NCI-H2227 (cell line): Measurements from ENCODE around the gene ZNF285.
"Not testable (repeated sequence)": the region's sequence is repeated elsewhere in the genome, so short reads cannot be mapped to it uniquely, and the experiment has no call there.

Experiments used
- DNase-seq: peaks from one replicate; lab custom pipeline; 2025; ENCODE audit not compliant: unreplicated experiment; lab: John Stamatoyannopoulos, UW

ZNF285 gene

DNA sequence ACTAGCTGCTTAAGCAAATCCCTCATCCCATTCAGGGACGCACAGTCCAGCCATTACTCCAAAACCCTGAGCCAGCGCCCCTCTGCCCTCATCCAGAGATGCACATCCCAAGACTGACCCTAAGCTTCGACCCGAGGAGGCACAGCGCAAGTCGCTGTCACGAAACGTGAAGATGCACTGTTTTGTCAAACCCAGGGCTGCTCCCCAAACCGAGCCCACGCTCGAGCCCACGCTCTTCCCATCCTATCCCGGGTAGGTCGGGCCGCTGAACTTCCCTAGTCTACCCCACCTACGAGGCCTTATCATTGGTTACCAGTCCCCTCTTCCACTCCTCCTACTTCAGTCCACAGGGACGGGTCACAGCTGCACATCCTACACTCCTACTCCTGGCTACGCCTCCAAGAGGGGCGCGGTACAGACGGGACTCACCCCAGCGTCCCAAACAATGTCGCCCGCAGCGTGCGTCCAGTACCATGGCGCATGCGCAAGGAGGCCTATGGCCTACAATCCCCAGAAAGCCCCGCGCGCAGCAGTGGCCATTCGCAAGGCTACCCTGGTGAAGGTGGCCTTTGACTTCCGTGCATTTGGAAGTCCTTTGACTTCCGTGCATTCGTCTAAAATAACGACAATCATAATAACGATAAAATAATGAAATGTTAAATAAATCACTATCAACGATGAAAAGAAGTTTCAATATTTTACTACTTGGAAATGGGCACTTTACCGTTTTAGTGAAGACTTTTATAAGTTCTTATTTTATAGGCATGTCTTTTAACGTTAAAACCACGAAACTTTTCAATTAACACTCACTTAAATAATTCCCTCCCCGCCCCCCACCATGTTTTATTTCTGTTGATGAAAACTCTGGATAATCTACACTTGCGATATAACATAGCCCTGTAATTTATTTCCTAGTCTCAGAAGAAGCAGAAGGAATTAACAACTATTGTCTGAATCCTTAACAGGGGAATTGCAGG, at the start of gene ZNF285:
ZNF285 (minus strand) TSS at position 470 of the 977 bp plus-strand sequence. CDS start 4,395 bp downstream, outside the sequence.
- DNase-seq = no peak

DNA sequence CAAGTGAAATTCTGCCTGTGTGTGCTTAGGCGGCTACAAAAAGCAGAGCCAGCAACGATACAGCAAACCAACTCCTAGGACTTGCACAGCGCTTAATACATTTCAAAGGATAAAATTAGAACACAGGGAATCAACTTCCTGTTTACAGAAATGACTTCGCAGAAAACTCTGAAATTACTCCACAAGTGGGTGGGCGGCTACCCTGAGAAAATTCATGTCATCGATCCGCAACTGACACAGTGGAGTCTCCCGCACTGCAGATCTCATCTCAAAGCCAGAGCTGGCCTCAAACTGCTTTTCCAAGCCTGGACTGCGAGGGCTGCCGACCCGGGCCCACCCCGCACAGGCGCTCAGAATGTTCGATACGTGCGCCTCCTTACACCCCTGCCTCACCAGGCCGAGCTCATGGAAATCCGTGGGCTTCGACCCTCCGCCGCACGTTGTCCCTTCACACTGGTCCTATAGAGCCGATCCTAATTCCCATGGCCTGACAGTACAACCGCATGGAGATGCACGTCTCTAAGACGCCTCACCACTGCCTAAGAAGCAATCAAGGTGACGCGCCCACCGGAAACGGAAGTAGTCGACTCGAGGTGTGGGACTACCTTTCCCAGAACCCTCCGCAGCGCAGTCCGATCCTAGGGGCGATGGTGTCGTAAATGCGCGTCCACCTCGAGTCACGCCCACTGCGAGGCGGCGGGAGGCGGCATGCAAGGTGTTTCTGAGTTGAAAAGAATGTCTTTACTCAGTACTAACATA, 46.7 kb upstream of the ZNF285 start, which contains the start of gene ZNF229:
ZNF229 (minus strand) TSS at position 557 of the 759 bp plus-strand sequence. CDS start 5,625 bp downstream, outside the sequence.
- peak; percentile 91 for DNase-seq

- no peak for DNase-seq
Measured at GRCh38 chr19:44438441-44438840, 37.0 kb upstream of the ZNF285 start.

DNA sequence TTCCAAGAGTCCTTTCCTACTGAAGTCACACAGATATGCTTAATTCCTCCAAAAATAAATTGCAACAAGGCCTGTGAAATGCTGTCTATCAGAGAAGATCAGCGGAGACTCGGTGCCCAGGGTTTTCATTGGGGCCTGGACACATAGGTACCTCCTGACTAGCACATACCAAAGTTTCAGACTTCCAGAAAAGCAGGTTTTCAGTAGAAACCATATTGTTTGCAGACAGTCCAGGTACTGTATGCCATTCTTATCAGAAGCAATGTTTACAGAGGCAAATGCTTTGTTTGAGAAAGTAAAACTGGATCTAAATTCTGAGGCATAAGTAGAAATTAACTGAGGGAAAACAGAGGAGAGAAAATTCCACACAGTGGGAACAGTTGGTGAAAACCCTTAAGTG, 34.0 kb upstream of the ZNF285 start:
- DNase-seq = no peak

DNA sequence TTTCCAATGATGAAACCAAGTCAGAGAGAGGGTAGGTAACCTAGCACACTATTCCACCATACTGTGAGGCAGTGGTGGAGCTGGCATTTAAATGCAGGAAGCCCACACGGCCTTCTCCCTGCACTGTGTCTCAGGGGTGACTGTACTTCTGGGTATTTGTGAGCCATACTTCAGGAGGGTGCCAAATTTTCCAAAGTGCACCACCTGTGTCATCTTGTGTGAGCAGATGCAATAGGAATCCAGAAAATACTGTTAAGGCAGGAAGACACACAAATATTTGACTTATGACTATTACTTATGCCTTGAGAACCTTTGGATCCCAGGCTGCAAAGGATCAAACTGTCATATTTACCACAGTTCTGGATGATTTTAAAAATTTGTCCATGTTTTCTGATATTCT, 29.5 kb upstream of the ZNF285 start:
- DNase-seq = no peak

- DNase-seq = not testable (repeated sequence)
Measured at GRCh38 chr19:44415553-44415952, 14.1 kb upstream of the ZNF285 start.

GRCh38 chr19:44389268-44389667, 12.1 kb downstream of the ZNF285 start:
- not testable (repeated sequence) for DNase-seq

DNA sequence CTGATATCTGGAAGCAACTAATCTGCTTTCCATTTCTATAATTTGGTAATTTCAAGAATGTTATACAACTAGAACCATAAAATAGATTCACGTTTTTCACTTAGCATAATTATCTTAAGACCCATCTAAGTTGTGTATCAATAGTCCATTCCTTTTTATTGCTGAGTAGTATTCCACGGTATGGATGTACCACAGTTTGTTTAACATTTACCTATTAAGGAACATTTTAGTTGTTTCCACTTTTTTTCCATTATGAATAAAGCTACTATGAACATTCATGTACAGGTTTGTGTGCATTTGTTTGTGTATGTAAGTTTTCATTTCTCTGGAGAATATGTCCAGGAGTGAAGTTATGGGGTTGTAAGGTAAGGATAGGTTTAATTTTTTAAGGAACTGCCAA, 26.6 kb downstream of the ZNF285 start:
- no peak for DNase-seq

- peak; percentile 3 for DNase-seq
Measured at GRCh38 chr19:44371815-44372480, 29.5 kb downstream of the ZNF285 start.

GRCh38 chr19:44367024-44367423, 34.4 kb downstream of the ZNF285 start:
- peak; percentile 6 for DNase-seq

DNA sequence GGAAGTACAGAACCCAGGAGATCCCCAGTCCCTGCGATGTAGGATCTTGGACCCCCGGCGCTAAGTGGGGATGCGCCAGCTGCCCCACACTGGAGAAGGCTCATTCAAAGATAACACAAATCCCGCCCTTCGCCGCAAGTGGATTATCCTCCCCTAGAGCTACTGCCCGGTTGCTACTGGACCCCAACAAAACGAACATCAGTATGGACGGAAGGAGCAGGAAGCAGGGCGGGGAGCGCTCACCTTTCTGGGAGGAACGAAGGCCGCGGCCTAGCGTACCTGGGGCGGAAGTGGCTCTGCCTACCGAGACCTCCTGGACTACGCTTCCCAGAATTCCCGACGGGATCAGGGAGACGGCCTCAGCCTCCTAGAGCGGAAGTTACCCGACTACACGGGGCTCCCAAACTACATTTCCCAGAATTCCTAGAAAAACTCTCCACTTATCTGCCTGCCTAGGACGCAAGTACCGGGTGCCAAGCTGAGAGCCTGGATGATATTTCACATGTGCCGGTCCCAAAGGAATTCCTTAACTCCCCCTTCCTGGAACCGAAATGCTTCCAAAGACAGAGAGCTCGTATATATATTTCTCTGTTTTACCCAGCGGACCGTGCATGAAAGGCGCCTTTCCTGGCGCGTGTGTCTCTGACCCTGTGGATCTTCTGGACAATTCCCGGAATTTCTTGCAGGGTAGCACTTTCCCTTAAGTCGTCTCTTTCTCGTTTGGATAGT, 44.9 kb downstream of the ZNF285 start, which contains the start of gene ZNF112:
ZNF112 (minus strand) TSS at position 298 of the 729 bp plus-strand sequence. CDS start 16,141 bp downstream, outside the sequence.
- DNase-seq = peak; percentile 92

DNA sequence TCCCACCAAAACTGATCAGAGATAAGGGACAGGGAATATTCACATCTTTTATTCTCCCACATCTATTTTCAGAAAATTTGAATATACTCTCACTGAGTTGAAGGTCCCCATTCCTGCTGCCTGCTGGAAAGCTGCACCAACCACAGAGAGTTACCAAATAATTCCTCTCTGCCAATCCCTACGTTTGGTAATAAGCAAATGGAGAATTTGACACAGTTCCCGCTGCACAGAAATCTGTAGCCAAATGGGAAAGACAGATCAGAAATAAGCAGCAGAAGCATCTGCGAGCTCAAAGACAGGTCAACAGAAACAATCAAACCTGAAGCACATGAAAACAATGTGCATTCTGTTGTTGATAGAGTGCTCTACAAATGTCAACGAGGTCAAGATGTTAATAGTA, 54.9 kb downstream of the ZNF285 start:
- DNase-seq = no peak

DNA sequence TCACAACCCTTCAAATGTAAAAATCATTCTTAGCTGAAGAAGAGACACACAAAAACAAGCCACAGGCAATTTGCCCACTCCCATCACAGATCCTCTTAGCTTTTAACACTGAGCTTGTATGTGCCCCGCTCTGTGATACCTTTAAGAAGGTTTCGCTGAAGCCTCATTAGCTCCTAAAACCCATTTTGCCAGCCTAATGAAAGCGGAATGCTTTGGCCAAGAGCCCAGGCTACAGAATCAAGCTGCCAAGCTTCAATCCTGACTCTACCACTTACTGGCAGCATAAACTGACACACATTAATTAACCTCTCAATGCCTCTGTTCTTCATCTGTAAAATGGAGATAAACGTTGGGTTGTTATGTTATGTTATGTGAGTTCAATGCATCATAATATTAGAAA, 55.4 kb downstream of the ZNF285 start:
- no peak for DNase-seq

GRCh38 chr19:44344255-44344654, 57.2 kb downstream of the ZNF285 start:
- no peak for DNase-seq

GRCh38 chr19:44341794-44342193, 59.6 kb downstream of the ZNF285 start:
- DNase-seq = no peak

- not testable (repeated sequence) for DNase-seq
Measured at GRCh38 chr19:44334639-44335038, 66.8 kb downstream of the ZNF285 start.
